Activated T-cell treated with anti-CD3 and anti-CD28 coated beads, Interleukin-2, amount 50 U/mL, for 48 hours (primary cell): ENCODE measurements around the gene UBAC1.

ENCODE experiments used
- DNase-seq, 2 experiments: peaks; one replicate each; pipeline ENCODE4 v3.0.0-alpha.2; 2020

The UBAC1 gene, protein sequence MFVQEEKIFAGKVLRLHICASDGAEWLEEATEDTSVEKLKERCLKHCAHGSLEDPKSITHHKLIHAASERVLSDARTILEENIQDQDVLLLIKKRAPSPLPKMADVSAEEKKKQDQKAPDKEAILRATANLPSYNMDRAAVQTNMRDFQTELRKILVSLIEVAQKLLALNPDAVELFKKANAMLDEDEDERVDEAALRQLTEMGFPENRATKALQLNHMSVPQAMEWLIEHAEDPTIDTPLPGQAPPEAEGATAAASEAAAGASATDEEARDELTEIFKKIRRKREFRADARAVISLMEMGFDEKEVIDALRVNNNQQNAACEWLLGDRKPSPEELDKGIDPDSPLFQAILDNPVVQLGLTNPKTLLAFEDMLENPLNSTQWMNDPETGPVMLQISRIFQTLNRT

DNA sequence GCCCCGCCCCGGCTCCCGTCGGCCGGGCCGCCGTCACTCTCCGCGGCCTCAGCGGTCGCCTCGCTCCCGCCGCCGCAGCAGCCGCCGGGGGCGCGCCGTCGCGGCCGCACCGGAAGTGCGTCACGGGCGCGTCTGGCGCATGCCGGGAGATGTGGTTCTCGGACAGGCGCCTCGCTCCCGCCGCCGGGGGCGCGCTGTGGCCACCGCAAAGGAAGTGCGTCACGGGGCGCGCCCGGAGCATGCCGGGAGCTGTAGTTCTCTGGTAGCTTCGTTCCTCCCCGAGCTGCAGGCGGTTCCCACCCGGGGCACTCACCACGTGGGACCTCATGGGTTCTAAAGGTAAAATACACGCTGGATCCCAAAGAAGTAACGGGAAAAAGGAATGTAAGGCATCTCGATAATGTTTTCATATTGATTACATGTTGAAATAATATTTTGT lies at the start of gene UBAC1:
UBAC1 (minus strand) TSS at position 97 of the 439 bp plus-strand sequence. CDS start 211 bp downstream, outside the sequence.
- peak; percentile 95 to 97 for DNase-seq

DNA sequence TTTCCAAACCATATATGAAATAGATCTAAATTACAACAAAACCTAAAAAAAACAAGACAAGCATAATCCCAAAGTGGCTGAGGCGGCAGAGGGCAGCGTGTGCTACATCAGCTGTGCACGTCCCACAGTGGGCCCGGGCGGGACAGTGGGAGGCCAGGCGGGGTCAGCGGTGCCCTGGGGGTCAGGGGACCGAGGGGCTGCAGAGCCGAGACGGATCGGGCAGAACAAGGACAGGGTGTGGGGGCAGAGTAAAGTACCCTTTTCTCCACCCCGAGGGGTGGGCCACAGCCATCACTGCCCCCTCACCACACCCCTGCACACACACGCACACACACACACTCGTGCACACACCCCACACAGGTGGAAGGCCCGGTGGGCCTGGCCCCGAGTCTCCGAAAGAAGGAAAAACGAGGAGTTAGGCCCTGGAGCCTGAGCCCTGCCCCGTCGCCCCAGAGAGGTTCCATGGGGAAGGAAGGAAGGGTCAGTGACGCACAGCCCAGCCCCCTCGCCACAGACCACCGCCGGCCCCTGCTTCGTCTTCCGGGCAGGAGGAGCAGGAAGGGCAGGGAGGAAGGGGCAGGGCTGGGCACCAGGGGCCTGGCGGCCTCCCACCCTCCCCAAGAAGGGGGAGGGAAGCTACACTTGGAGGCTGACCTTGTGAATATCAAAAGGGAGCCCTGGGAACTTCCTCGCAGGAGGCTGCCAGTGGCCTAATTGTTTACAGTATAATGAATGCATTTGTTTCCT lies 49.6 kb upstream of the UBAC1 start:
- DNase-seq, result no peak

DNA sequence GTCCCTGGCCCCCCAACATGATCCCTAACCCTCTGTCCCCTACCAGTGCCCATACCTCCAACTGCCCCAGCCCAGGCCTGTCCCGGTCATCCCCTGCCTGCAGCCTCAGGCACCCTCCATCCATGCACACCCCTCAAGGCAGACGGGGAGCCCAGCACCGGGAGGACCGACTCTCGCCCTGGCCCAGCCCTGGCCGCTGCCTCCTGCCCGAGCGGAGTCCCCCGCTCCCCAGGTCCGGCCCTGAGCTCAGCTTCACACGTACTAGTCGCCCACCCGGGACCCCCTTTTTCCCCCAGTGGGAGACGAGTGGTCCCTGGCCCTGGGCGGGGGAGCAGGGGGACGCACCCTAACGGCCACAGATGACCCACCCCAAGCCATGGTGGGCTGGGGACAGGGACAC lies 49.0 kb upstream of the UBAC1 start:
- DNase-seq, result no peak

DNA sequence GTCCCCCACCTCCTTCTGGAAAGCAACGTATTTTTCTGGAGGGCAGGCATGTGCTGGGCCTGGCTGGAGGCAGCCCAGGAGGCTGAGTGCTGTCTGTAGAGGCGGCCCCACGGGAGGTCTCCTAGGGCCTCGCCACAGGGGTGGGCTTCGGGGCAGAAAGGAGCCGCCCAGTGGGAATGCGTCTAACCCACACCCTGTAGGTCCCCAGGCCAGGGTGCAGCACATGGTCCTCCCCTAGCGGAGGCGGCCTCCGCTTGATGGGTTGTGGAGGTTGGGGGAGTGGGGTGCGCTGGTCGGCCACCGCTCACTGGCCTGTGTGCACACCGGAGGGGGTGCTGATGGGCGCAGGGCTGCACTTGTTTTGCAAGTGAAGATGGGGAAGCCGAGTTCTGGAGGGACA lies 48.3 kb upstream of the UBAC1 start:
- no peak for DNase-seq

DNA sequence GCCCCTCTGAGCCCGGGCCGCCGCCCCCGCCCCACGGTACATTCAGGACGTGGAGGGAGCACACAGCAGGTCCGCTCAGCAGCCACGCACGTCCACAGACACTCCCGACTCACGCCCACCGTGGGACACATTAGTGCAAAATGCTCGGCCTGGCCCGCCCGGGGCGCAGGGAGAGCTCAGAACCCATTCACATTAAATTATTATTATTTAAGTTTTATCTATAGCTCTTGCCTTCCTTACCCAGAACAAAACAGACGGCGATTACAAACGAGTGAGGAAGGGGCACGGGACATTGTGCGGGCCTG lies 47.5 kb upstream of the UBAC1 start:
- DNase-seq, result no peak

DNA sequence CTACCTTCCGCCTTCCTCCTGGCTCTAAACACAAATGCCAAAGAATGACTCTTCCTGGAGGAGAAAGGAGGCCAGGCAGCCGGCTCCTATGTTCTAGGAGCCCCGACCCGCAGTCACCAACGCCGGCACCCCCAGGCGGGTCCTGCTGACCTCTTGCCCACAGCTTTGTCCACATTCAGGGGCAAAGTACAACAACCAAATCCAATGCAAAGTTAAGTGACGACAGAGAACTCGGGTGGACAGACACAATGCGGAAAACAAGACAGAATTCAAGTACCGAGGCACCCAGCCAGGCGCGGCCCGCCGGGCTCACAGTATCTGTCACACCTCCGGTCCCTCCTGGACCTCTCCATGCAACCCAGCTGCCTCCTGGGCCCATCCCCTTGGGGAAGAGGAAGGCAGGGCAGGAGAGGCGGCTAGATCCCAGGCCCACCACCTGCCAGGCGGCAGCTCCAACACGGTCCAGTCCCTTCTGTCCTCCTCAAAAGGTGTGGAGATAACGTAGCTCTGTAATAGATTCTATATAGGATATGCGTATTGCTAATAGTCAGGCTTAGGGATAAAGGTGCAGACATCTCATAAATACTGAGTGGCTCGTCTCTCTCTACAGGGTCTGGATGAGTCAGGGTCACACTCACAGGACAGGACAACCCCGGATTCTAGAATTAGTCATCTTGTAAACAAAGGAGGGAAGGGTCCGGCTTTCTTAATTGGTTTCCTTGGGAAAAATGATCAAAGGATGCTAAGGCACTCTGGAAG lies 46.9 kb upstream of the UBAC1 start:
- no peak for DNase-seq

DNA sequence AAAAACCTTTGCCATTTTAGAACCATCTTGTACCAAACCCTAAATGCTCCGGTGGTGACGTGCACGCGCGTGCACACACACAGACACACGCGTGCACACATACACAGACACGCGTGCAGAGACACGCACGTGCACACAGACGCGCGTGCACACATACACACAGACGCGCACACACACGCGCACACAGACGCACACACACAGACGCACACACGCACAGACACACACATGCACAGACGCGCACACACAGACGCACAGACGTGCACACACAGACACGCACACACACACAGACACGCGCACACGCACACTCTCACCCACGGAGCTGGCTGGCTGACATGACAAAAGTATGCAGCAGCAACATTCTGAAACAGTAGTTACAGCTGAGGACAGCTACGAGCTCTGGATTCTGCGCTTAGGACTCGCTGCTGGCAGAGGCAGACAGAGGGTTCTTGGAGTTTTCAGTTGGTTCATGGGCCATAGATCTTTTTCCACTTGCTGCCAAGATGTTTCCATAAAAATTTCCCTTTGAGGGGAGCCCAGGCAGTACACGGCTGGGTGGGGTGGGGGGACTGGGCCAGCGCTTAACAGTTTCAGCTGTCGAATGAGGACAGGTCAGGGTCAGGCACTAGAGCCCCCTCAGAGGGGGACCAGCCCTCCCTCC lies 46.2 kb upstream of the UBAC1 start:
- DNase-seq, result no peak

DNA sequence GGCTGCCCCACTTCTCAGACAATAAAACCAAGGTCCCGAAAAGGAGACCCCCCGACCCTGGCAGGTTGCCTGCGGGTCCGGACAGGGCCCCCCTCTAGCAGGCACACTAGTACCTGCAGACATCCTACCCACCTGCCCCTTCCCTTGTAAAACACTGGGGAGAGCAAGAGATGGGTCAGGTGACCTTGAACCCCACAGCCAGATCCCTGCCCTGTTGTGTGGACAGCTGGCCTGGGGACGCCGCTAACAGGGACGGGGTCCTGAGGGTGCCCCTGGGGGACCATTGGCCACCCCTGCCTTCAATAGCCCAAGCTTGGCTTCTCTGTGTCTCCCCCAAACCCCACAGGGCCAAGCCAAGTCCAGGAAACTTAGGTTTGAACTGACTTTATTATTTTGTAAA lies 45.0 kb upstream of the UBAC1 start:
- no peak for DNase-seq

DNA sequence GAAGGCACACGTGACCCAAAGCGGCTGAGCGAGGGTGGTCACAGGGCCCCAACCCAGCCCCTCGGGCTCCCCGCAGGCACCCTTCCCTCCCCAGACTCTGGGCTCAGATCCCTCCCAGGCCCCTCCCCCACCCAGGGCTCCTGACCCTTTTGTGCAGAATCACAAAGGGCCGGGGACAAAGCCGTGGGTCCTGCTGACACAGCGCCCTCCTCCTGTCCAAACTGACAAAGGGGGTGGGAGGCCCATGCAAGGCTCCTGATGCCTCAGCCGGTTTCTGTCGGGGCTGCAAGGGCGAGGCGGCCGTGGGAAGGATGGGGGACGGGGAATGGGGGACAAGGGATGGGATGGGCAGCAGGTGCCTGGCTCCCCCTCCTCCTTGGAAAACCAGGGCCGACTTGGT lies 43.5 kb upstream of the UBAC1 start:
- no peak for DNase-seq

DNA sequence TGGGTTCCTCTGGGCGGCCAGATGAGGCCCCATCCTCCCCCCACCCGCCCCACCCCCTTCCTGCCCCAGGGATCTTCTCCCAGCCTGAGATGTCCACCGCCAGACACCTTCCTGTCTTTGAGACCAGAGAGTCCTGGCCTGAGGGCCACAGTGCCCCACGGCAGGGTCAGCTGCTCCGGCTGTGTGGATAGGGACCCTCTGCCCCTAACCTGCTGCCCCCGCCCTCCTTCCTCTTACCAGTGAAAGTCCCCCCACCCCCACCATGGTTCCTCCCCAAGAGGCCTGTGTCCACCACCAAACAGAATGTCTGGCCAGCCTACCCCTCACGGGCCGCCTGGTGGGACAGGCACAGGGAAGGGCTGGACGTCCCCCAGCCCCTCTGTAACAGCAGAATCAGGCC lies 43.0 kb upstream of the UBAC1 start:
- no peak for DNase-seq

DNA sequence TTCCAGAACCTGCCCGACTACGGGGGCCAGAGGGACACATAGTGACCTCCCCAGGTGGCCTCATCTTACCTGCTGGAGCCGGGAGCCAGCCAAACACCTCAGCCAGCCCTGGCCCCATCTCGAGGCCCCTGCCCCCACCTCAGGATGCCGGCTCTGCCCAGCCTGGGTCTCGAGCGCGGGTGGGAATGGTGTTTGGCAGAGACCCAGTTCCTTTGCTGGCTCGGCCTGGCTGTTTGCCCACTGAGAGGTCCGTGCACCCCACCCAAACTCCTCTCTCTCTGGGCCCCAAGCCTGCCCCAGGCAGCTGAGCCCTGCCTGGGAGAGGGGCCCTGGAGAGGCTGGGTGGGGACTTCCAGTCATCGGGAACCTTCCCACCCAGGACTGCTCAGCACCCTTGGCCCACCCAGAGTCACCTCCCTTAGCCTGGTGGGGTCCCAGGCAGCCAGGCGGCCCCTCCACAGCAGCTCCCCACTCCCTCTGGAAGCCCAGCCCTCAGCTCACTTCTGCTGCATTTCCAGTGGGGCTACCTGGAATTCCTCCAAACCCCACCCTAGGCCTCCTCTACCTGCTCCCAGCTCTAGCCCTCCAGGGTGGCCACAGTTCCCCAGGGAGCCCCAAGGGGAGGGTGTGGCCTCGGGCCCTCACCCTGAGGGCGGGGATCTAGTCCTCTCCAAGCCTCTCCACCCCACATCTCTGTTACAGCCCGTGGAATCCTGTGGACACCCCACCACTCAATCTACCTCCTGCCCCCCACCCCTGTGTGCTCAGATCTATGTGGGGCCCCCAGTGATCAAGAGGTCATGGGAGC lies 42.4 kb upstream of the UBAC1 start:
- DNase-seq, result no peak

DNA sequence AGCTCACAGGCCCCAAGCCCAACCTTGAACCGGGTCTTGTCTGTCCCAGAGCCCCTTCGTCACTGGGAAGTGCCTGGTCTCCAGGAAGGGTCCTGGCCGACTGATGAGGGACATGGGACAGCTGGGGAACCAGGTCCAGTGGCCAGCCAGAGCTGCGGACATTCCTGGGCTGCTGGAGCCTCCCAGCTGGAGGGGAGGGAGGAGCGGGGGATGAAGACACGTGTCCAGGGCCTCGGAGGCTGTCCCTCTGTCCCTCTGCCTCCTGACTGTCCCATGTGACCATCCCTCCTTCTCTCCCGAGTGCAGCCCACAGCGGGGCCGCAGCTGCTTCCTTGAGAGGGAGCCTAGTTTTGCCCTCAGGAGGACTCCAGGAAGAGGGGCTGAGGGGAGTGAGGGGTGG lies 41.7 kb upstream of the UBAC1 start:
- no peak for DNase-seq

DNA sequence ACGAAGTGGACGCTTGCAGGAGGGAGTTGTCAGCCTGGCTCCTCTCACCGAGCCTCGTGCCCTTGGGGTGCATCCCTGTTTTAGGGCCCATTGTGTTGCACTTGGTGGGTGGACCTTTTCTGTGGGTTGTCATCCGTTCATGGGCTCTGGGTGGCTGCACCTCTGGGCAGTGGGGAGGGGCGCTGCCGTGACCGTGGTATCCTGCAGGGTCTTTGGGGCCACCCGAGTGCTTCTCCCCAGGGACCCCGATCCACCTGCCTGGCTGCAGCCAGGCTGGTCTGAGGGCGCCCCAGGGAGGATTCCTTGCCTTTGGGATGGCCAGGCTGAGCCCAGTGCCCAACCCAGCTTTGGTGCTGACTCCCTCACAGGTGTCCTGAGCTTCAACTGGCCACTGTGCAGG lies 41.0 kb upstream of the UBAC1 start:
- DNase-seq, result no peak

DNA sequence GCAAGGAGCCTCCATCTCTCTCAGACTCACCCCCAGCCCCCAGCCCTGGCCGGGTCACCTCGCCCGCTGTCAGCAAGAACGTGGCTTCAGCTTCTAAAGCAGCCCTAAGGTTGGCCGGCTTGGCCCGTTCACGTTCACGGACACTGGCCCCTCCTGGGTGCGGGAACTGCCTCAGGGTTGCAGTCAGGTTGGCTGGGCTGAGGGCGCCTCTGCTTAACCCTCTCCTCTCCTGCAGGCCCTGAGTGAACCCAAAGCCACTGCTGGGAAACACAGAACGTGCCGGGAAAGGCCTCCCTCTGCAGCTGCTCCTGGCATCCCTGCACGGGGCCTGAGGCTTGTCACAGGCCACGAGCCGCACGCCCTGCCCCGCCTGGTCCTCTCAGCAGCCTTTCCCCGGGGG lies 40.1 kb upstream of the UBAC1 start:
- DNase-seq, result no peak

DNA sequence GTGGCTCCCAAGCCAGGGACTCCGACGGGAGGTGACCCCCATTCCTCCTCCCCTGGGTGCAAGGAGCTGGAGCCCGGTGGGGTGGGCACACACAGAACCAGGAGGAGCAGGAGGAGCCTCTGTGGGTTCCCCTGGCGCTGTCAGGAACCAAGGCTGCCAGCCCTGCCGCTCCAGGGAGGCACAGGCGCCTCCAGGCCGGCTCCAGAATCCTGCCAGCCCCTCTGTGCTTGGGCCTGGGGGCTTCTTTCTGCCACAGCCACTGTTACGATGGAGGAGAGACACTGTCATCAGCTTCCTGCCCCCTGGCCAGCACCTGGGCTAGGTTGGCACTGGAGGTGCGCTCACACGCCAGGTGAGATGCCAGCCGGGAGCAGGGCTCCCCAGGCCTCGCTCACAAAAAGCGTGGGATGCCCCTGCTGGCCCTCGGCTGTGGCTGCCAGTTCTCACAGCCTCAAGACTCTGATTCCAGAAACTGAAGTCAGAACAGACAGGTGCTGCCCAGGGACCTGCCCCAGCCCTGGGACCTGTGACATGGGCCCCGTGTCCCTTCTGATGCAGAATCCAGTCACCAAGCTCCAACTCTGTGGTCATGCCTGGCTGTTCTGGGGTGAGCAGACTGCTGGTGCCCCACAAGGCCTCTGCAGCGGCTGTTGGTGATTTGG lies 37.4 kb upstream of the UBAC1 start:
- no peak for DNase-seq

DNA sequence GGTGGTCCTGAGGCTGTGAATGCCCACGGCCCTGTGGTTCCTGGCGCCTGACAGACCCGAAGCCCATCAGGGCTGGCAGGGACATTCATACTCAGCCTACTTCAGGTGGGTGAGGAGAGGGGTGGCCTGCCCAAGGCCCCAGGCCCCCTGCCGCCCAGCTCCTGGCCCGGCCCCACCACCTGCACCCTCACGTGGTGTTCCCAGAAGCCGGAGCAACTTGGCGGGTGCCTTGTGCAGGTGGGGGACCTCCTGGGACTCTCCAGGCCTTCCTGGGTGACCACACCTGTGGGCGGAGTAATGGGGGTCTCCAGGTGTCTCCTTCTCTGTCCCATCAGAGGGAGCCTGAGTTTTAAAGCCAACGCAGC lies 36.8 kb upstream of the UBAC1 start:
- no peak for DNase-seq

DNA sequence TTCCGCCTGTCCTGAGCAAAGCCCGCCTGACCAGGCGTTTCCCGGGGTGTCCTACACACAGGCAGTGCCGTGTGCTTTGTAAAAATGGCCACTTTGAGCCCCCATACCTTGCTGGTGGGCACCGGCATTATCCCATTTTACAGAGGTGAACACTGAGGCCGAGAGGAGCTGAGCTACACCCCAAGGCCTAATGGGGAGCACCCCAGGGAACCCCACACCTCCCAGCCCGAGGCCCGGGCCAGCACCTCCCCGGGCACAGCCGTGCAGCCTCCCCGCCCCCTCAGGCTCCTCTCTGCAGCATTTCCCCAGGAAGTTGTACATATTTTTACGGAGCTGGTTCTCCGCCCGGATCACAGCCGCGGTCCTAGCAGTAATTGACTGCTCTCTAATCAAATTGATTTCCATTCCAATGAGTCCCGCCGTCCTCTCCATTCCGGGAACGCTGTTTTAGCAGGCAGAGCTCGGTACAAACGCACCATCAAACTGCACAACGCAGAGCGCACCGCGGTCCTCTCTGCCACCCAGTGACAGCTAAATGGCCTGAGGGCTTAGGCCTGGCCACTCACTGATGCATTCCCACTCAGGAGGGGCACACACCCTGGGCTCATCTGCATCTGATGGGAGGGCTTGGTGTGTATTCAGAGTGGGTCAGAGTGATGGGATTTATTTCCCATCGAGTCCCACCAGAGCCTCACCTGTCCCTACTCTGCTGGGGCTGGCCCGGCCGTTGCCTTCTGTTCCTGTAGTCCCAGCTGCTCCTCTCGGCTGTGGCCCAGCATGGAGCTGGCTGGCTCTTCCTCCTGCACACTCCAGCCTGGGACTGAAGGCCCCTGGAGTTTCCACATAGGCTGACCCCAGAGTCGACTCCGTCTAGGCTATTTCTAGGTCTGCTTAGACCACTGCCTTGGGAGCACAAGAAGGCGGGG lies 36.2 kb upstream of the UBAC1 start:
- DNase-seq, result no peak

DNA sequence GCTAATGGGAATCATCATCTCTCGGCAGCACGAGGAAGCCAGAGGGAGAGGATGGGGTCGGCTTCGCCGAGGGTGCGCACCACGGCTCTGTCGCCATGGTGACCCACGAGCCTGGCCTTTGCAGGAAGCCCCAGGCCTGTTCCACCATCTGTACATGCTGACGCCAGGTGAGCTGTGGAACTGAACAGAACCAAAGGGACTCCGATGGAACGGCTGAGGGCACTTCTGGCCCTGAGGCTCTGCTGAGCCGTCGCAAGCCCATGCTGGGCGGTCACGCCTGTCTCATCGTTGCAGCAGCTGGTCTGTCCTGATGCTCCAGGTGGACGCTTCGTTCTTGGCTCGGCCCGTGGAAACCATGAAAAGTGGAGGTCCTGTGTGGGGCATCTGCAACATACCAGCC lies 34.6 kb upstream of the UBAC1 start:
- DNase-seq, result no peak

DNA sequence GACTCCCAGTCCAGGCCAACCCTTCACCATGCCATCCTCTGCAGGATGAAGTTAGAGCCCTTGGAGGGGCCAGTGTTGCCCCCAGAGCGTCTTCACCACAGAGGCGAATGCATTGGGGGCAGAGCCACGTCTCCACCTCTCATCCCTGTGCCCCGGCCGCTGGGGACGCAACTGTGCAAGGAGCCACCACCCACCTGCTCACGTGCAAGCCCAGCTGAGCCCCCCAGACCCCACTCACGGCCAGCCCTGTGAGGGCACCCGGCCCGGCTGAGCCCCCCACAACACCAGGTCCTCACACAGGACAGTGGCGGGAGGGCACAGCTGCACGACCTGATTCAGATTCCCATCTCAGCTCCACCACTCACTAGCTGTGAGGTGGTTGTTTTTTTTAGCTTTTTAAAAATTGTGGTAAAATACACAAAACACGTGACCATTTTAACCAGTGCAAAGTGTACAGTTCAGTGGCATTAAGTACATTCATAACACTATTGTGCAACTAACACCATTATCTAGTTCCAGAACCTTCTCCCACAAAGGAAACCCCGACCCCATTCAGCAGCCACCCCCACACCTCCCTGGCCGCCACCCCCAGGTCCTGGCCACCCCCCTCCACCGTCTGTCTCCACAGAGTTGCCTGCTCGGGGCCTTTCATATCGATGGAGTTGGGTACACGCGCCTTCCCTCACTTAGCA lies 33.5 kb upstream of the UBAC1 start:
- no peak for DNase-seq
